HT1080 (cell line): ENCODE results near the gene DOCK7. TPM values are rescaled to one million over a fixed set of nuclear protein-coding genes. Genes with fewer than 3 reads are reported as not detected.

Experiments used
- DNase-seq: peaks from one replicate; pipeline ENCODE4 v3.0.0-alpha.2; 2015; ENCODE audit warnings: low read depth
- total RNA-seq: library from RNA; depleted of rRNA; stranded (reverse); fragments of >200 nt; shearing (Covaris generic); gene quantifications from 2 replicates; pipeline ENCODE4 v1.2.3, GENCODE V29; 2014

DOCK7 gene
- total RNA-seq, 1 experiment from 2014 or later: 47.4 TPM

- DNase-seq: peak; percentile 21
These were observed 235.2 kb downstream of the DOCK7 start for GRCh38 chr1:62452951-62453350.

- no peak for DNase-seq
These were observed 237.9 kb downstream of the DOCK7 start for GRCh38 chr1:62450301-62450700.

- DNase-seq: no peak
These were observed 239.8 kb downstream of the DOCK7 start for GRCh38 chr1:62448221-62448933.

- DNase-seq: no peak
These were observed 243.5 kb downstream of the DOCK7 start for GRCh38 chr1:62444701-62445100.

GRCh38 chr1:62439652-62440371 is 248.4 kb downstream of the DOCK7 start:
- DNase-seq: no peak

GRCh38 chr1:62438163-62438562 is 250.0 kb downstream of the DOCK7 start:
- peak; percentile 6 for DNase-seq

GRCh38 chr1:62437273-62437940 is 250.8 kb downstream of the DOCK7 start:
- no peak for DNase-seq

- DNase-seq: peak; percentile 100
These were observed 251.5 kb downstream of the DOCK7 start, which contains the start of gene USP1 for GRCh38 chr1:62436466-62437272. Gene USP1, plus strand, starts transcription at chr1:62437049. Its CDS starts 2,819 bp downstream, at chr1:62439868.

- no peak for DNase-seq
These were observed 252.1 kb downstream of the DOCK7 start for GRCh38 chr1:62436039-62436465.

GRCh38 chr1:62435231-62436038 is 252.8 kb downstream of the DOCK7 start:
- DNase-seq: no peak

- no peak for DNase-seq
These were observed 253.6 kb downstream of the DOCK7 start for GRCh38 chr1:62434618-62435001.

- peak; percentile 32 for DNase-seq
These were observed 254.1 kb downstream of the DOCK7 start for GRCh38 chr1:62433861-62434617.

GRCh38 chr1:62429581-62429980 is 258.6 kb downstream of the DOCK7 start:
- no peak for DNase-seq

GRCh38 chr1:62428351-62428750 is 259.8 kb downstream of the DOCK7 start:
- DNase-seq: no peak

- DNase-seq: no peak
These were observed 261.4 kb downstream of the DOCK7 start for GRCh38 chr1:62426794-62427193.

GRCh38 chr1:62426237-62426636 is 261.9 kb downstream of the DOCK7 start:
- DNase-seq: no peak

- no peak for DNase-seq
These were observed 263.1 kb downstream of the DOCK7 start for GRCh38 chr1:62425041-62425440.

- peak; percentile 3 for DNase-seq
These were observed 263.8 kb downstream of the DOCK7 start for GRCh38 chr1:62424411-62424810.

- DNase-seq: no peak
These were observed 264.5 kb downstream of the DOCK7 start for GRCh38 chr1:62423580-62424242.
